ENCODE measurements around the gene ARF5.
A peak's percentile ranks its signal among the peaks of the same experiment; 100 is the strongest.
"Not testable (repeated sequence)": the region's sequence is repeated elsewhere in the genome, so short reads cannot be mapped to it uniquely, and the experiment has no call there.

ARF5 gene
- 38.2 to 52.5 (median 49.9) reads per million in 3 experiments for total RNA-seq

- DNase-seq = peak; percentile 80
Observed at GRCh38 chr7:127588019-127588696, at the start of gene ARF5. ARF5 (plus strand) TSS chr7:127588411; CDS start chr7:127588499, 88 bp downstream.

GRCh38 chr7:127539116-127539515 lies 49.1 kb upstream of the ARF5 start:
- DNase-seq = no peak

DNA sequence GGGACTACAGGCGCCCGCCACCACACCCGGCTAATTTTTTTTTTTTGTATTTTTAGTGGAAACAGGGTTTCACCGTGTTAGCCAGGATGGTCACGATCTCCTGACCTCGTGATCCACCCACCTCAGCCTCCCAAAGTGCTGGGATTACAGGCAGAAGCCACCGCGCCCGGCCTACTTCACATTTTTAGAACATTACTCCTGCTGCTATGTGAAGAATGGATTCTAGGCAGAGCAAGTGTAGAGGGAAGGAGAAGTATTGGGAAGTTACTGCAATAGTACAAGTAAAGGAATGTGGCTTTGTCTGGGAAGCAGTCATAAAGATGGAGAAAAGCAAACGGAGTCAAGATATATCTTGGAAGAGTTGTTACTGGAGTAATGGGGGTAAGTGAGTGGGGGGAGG lies 47.8 kb upstream of the ARF5 start:
- not testable (repeated sequence) for DNase-seq

- DNase-seq = no peak
Observed at GRCh38 chr7:127541548-127541947, 46.7 kb upstream of the ARF5 start.

DNA sequence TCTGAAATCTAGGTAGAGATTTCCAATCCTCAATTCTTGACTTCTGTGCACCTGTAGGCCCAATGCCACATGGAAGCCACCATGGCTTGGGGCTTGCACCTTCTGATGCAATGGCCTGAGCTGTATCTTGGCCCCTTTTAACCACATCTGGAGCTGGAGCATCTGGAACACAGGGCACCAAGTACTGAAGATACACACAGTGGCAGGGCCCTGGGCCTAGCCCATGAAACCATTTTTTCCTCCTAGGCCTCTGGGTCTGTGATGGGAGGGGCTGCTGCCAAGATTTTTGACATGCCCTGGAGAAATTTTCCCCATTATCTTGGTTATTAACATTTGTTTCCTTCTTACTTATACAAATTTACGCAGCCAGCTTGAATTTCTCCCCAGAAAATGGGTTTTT lies 41.9 kb upstream of the ARF5 start:
- no peak for DNase-seq

GRCh38 chr7:127550247-127550646 lies 38.0 kb upstream of the ARF5 start:
- no peak for DNase-seq

DNA sequence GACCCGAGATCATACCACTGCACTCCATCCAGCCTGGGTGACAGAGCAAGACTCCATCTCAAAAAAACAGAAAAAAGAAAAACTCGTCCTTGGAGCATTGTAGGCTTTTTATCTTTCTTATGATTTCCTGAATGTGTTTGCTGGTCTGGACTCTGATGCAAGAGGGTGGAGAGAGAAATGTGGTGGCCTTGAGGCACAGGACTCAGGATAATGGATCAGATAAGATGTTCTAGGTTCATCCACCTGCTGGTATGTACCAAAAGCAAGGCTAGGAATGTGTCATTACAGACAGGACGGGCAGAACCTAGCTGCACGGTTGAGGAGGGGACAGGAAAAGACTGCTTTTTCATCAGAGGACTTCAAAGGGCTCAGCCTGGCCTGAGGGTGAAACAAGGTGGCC lies 36.3 kb upstream of the ARF5 start:
- no peak for DNase-seq

DNA sequence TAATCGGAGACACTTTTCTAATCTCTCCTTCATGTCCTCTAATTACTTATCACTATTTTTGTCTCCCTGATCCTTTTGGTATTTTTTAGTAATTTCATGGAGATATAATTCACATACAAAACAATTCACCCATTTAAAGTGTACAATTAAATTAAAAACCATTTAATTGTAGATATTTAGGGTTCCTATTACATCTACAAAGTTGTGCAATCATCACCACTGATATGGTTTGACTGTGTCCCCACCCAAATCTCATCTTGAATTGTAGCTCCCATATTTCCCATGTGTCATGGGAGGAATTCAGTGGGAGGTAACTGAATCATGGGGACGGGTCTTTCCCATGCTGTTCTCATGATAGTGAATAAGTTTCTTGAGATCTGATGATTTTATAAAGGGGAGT lies 31.8 kb upstream of the ARF5 start:
- DNase-seq = no peak

GRCh38 chr7:127557803-127558202 lies 30.4 kb upstream of the ARF5 start:
- no peak for DNase-seq

DNA sequence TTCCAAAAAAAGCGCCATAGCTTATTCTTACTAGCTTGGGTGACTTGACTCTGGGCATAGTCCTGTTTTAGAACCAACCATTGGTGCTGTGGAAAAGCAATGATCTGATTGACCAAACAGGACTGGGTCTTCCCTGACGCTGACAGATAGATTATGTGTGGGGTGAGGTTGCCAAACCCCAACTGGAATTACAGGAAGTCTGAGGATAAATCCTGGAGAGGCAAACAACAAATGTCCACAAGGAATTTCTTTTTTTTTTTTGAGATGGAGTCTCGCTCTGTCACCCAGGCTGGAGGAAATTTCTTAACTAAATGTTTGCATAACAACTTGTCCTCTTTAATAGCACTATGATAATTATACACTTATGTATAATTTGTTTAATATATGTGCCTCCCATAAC lies 22.0 kb upstream of the ARF5 start:
- no peak for DNase-seq

DNA sequence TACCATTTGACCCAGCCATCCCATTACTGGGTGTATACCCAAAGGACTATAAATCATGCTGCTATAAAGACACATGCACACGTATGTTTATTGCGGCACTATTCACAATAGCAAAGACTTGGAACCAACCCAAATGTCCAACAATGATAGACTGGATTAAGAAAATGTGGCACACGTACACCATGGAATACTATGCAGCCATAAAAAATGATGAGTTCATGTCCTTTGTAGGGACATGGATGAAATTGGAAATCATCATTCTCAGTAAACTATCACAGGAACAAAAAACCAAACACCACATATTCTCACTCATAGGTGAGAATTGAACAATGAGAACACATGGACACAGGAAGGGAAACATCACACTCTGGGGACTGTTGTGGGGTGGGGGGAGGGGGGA lies 20.2 kb upstream of the ARF5 start:
- DNase-seq = not testable (repeated sequence)

DNA sequence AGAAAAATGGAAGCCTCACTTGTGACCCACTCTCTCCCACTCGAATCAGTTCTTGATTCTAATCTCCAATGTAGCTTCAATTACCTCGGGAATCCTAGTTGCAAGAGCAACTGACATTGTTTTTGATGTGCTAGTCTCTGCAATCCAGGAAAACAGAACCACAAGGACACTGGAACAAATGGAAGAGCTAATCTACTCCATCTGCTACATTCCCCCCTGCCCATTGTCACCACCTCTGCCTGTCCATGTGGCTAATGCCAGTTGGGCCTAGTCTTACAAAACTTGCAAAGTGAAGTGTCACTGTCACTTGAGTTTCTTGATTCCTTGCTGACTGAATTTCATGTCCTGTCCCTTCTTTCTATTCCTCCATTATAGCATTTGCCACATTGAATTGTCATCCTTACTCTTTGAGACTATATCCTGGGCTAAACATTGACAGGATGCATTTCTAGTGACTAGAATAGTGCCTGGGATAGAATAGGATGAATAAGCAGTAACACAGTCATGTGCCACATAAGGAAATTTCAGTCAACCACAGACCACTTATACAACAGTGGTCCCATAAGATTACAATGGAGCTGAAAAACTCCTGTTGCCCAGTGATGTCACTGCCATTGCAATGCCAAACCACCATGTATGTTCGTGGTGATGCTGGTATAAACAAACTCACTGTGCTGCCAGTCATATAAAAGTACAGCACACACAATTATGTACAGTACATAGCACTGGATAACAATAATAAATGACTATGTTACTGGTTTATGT lies 16.3 kb upstream of the ARF5 start:
- DNase-seq = no peak

- no peak for DNase-seq
Observed at GRCh38 chr7:127578036-127578684, 10.1 kb upstream of the ARF5 start.

DNA sequence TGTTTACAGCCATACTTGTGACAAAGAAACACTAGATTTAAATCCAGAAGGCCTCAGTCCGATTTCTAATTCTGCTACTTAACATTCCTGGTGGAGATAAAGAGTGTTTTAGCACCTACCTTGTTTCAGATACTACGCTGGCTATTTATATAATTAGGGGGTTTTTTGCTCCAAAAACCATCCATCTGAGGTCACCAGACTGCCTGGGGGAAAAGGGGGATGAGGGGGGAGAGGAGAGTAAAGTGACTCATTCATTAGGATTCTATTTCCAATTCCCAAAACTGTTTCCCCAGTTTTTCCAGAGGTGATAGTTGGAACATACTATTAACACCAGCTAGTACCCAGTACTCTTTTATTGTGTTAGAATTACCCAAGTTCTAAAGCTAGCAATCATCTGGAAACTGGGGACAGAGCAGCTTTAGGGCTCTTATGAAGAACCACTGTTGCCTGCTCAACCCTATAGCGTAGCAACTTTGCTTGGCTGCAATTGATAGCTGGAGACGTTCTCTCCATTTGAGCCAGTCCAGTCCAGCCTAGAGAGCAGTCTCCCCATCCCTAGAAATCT lies 9.4 kb upstream of the ARF5 start:
- DNase-seq = no peak

DNA sequence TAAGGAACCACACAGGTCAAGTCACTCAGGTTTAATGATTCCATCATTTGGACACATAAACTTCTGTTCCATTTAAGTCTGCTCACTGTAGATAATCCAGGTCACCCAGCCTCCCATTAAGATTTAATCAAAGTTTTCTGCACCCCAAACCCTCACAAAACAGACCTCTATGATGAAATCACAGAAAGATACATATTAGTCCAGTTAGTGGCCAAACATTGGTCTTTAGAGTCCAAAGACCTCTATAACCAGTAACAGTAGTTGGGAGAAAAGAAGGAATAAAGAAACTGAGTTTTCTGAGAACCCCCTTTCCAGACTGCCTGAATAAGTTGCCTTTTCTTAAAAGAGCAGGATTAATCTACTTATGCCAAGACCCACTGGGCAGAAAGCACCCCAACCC lies 7.6 kb upstream of the ARF5 start:
- DNase-seq = no peak

- DNase-seq = no peak
Observed at GRCh38 chr7:127581716-127582115, 6.5 kb upstream of the ARF5 start.

DNA sequence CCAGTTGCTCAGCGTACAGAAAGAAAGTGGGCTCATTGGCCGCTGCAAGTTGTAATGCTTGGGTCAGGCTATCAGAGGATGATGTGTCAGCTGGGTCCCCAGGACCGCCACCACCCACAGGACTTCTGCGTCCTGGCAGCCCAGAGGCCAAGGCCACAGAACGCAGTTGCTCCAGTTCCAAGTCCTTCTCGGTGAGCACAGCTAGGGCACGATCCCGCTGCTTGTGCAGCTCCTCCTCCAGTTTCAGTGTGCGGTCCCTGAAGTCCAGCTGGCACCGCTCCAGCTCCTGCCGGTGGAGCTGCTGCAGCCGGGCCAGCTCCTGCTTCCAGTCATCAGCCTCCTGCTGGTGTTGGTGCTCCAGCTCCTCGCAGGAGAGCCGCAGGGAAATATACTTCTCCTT lies 5.8 kb upstream of the ARF5 start:
- no peak for DNase-seq

GRCh38 chr7:127584648-127585043 lies 3.6 kb upstream of the ARF5 start:
- DNase-seq = no peak

DNA sequence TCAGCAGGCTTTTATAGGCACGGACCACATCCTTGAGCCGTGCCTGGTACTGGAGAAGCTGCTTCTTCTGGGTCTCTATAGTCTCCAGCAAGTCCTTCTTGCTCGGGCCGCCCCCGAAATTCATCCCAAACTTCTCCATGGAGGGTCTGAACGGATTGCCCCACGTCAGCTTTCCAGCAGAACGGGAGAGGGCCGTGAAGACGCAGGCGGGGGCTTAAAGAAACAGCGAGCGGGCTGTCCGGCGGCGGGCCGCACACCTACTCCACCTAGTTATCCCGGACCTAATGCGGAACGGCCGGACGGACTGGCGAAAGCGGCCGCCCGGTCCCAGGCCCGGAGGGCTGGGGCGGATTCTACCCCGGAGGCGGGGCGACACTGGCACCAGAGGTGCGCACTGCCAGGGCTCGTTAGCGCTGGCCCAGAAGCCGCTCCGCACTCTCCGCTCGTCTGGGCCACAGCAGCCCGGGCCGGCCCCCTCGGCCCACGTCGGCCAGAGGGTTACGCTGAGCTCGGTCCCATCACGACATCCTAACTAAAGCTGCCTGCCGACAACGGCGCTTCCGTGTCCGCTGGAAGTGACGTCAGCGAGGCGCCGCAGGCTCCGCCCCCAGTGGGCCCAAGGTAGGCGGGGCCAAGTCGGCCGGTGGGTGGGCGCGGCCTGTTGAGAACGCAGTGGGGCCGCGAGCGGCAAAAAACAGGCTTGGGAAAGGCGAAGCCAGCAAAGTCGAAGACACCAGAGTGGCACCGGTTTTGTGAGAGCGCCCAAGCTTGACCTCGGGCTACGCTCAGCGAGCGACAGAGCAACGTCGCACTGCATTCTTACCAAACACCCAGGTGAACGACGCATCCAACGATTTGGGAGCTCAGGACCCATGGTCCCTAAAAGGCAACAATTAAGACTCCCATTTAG lies 2.9 kb upstream of the ARF5 start, which contains the start of gene GCC1:
Gene GCC1 (minus strand): TSS at position 553 of the 910 bp plus-strand sequence. CDS start 414 bp downstream, at position 139.
- DNase-seq = peak; percentile 88

DNA sequence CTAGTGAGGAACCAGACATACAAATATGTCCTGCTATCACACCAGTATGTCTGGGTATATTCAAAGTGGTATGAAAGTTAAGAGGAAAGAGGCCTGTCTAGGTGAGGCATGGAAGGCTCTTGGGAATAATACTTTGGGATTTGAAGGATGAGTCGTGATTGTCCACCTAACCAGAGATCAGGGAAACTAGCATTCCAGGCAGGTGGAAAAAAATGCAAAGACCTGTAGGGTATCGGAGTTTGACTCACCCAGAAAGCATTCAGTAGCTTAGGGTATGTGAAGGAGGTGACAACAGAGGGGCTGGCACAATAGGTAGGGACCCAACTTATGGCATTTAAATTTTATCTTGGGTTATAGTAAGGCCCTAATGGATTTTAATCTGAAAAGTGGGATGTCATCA lies 1.9 kb upstream of the ARF5 start:
- no peak for DNase-seq

GRCh38 chr7:127587663-127588018 lies 570 bp upstream of the ARF5 start:
- no peak for DNase-seq

GRCh38 chr7:127588697-127589482 lies 679 bp downstream of the ARF5 start:
- DNase-seq = no peak

All from central memory CD4-positive, alpha-beta T cell (primary cell).